ENCODE results near the gene LGALS4.
A peak's percentile ranks its signal among the peaks of the same experiment; 100 is the strongest.
"Not testable (repeated sequence)": the region's sequence is repeated elsewhere in the genome, so short reads cannot be mapped to it uniquely, and the experiment has no call there.

The LGALS4 gene

DNA sequence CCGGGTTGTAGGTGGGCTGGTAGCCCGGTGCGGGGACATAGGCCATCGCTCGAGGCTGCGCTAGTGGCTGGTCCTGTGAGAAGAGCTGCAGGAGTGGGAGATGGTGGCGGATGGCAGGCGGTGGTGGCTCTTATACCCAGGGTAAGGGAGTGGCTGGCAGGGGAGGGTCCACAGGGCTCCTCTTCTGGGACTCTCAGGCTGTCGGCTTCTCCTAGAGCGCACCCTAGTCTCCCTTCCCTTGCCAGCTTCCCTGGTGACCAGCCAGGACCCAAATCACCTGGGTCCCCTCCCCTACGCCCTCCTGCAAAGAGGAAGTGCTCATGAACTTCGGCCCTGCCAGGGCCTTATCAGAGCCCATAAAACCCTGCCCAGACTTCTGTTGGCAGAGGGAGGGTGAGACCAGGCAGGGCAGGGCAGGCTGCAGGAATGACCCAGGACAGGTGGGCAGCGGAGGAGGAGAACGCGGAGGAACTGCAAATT is at the start of gene LGALS4:
Gene LGALS4, minus strand, starts transcription at position 105 of the 480 bp plus-strand sequence. Its CDS starts 59 bp downstream, at position 46.
- no peak for DNase-seq

DNA sequence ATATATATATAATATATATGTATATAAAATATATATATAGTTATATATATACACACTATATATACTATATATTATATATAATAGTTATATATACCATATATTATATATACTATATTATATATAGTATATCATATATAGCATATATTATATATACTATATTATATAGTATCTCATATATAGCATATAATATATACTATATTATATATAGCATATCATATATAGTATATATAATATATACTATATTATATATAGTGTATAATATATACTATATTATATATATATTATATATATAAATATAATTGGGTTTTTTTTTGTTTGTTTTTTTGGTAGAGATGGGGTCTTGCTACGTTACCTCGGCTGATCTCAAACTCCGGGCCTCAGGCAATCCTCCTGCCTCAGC is 48.6 kb upstream of the LGALS4 start:
- DNase-seq = no peak

GRCh38 chr19:38859631-38860204 is 47.0 kb upstream of the LGALS4 start:
- not testable (repeated sequence) for DNase-seq

- DNase-seq = no peak
Measured at GRCh38 chr19:38856813-38857212, 44.1 kb upstream of the LGALS4 start.

DNA sequence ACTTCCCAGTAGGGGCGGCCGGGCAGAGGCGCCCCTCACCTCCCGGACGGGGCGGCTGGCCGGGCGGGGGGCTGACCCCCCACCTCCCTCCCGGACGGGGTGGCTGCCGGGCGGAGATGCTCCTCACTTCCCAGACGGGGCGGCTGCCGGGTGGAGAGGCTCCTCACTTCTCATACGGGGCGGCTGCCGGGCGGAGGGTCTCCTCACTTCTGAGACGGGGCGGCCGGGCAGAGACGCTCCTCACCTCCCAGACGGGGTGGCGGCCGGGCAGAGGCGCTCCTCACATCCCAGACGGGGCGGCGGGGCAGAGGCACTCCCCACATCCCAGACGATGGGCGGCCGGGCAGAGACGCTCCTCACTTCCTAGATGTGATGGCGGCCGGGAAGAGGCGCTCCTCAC is 43.0 kb upstream of the LGALS4 start:
- DNase-seq = not testable (repeated sequence)

- DNase-seq = not testable (repeated sequence)
Measured at GRCh38 chr19:38854961-38855360, 42.2 kb upstream of the LGALS4 start.

DNA sequence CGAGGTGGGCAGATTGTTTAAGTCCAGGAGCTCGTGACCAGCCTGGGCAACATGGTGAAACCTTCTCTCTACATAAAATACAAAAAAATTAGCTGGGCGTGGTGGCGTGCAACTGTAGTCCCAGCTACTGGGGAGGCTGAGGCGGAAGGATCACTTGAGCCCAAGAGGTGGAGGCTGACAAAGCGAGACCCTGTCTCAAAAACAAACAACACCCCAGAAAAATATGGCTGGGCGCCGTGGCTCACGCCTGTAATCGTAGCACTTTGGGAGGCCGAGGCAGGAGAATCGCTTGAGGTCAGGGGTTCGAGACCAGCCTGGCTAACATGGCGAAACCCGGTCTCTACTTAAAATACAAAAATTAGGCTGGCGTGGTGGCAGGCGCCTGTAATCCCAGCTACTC is 40.5 kb upstream of the LGALS4 start:
- DNase-seq = no peak

GRCh38 chr19:38852231-38853044 is 39.7 kb upstream of the LGALS4 start:
- DNase-seq = peak in 2 of 4 experiments; percentile 29 to 43

GRCh38 chr19:38851622-38852230 is 39.0 kb upstream of the LGALS4 start:
- peak; percentile 65 to 84 (median 74) for DNase-seq

GRCh38 chr19:38850976-38851621 is 38.4 kb upstream of the LGALS4 start:
- peak in 1 of 4 experiments; percentile 40 for DNase-seq

- DNase-seq = peak; percentile 98 to 99 (median 99)
Measured at GRCh38 chr19:38850436-38850975, 37.8 kb upstream of the LGALS4 start.

GRCh38 chr19:38849860-38850435 is 37.2 kb upstream of the LGALS4 start, which contains the start of gene HNRNPL:
HNRNPL (minus strand) TSS chr19:38849986; CDS start chr19:38849966, 20 bp downstream.
- DNase-seq = peak; percentile 99

DNA sequence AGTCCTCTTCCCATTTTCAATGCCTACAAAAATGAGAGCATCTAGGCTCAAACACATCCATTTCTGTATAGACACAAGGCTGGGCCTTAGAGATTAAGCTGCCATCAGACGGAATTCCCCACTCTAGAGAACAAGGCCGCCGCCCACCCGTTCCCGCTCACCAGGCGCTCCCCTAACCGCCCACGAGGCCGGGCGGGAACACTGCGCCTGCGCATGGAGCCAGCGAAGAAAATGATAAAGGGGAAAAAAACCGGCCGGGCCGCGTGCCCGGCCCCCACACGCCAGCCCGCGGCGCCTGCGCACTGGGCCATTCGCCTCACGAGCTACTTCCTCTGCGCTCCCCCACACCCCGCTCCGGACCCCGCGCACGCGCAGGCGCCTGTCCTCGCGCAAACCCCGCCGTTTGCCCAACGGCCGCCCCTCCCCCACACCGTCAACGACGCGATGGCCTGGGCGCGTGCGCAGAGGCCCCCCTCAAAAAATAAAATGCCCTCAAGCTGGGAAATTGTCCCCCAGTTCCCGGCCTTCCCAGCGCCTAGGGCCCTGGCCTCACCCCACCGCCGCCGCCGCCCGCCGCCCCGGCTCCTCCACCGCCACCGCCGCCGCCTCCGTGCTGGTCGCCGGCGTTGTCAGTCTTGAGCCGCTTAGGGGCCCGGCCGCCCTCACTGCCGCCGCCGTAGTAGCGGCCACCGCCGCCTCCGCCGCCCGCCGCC is 36.6 kb upstream of the LGALS4 start:
- DNase-seq = peak; percentile 96 to 98 (median 98)

GRCh38 chr19:38848299-38849146 is 35.8 kb upstream of the LGALS4 start:
- no peak for DNase-seq

DNA sequence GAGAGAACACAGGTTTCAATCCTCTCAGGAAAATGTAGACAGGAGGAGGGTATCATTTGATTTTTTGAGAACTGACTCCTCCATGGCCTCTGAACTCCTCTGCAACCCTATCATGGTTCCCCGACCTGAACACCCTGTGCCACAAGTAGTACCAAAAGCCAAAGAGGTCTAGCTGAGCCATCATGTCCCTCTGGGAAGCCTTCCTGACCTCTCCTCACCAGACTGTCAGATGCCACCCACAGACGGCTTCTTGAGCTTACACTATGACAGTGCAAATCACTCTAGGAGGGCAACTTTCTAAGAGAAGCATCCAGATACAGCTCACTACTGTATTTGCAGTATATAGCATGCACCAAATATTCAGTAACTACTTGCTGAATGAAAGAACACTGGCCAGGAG is 33.4 kb upstream of the LGALS4 start:
- no peak for DNase-seq

DNA sequence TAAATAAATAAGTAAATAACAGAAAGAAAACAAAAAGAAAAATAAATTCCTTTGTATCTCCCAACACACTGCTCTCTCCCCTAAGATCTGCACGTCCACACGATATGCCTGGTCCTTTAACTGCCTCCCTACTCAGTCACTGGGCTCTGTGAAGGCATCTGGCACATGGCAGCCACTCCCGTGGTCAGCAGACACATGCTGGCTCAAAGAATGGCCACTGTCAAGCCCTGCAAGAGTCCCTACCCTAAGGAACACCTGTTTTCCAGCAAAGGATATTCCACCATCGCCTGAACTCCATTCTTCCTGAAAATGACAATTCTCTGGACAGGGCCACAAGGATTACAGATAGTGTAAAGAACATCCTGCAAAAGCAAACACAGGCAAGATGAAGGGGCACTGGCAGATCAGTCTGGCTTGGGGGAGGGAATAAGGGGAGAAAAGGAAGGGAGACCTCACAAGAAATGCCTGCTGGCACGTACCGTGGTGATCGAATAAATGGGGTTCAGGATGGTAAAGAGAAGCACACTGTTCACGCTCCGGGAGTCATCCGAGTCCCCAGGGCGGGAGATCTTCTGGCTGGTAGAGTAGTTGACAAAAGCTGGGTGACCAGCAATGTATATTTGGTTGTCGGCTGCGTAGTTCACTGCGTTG is 32.8 kb upstream of the LGALS4 start:
- no peak for DNase-seq

- no peak for DNase-seq
Measured at GRCh38 chr19:38844093-38844686, 31.4 kb upstream of the LGALS4 start.

GRCh38 chr19:38843175-38843758 is 30.5 kb upstream of the LGALS4 start:
- no peak for DNase-seq

DNA sequence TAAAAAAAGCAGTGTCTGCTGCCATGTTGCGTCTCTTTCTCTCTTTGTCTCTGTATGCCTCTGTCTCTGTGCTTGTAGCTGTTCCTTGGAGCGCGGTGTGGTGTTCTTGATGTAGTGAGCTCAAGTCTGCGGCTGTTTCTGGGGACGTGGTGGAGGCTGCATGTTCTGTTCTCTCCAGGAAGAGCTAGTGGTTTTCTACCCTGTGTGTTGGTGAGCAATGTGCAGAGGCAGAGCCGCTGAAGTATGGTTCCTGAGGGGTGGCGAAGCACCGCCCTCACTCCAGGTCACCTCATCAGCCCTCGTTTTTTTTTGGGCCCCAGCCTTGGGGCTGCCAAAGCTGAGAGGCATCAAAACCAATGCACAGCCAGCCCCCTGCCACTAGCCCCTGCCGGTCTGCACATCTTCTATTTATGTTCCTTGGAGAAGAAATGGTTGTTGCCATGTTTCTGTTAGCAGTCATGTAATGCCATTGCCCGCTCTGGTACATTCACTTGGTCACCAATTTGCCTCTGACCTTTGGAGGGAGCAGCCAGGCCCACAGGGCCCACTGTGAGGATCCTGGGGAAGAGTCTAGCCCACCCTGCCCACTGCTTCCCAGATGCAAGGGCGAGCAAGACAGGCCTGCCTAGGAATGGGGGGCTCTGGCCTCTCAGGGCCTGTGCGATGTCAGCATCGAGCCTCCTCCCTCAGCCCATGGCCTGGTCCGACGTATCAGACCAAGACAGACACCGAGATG is 29.9 kb upstream of the LGALS4 start:
- peak in 2 of 4 experiments; percentile 25 to 45 for DNase-seq
